Daoy (cell line): Measurements from ENCODE around the gene GNG7. TPM values are rescaled to one million over a fixed set of nuclear protein-coding genes. Genes with fewer than 3 reads are reported as not detected.
"Not testable (repeated sequence)": the region's sequence is repeated elsewhere in the genome, so short reads cannot be mapped to it uniquely, and the experiment has no call there.

ENCODE experiments used
- DNase-seq: peaks from one replicate; pipeline ENCODE4 v3.0.0-alpha.2; 2015; ENCODE audit warnings: low read depth
- total RNA-seq: library from RNA; depleted of rRNA; stranded (reverse); fragments of >200 nt; shearing (Covaris generic); gene quantifications from 2 replicates; pipeline ENCODE4 v1.2.3, GENCODE V29; 2014; rRNA removed

The GNG7 gene
- total RNA-seq, 1 experiment from 2014 or later = 0.23 TPM

DNA sequence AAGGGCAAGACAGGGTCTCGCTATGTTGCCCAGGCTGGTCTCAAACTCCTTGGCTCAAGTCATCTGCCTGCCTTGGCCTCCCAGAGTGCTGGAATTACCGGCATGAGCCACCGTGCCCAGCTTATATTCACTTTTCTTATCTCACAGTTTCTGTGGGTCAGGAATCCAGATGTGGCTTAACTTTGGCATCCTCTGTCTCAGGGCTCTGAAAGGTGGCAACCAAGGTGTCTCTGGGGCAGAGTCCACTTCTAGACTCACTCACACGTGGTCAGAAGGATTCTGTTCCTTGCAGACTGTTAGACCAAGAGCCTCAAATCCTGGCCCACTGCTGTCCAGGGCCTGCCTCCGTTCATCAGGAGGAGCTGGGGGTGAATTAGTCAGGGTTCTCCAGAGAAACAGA lies 238.1 kb downstream of the GNG7 start:
- no peak for DNase-seq

DNA sequence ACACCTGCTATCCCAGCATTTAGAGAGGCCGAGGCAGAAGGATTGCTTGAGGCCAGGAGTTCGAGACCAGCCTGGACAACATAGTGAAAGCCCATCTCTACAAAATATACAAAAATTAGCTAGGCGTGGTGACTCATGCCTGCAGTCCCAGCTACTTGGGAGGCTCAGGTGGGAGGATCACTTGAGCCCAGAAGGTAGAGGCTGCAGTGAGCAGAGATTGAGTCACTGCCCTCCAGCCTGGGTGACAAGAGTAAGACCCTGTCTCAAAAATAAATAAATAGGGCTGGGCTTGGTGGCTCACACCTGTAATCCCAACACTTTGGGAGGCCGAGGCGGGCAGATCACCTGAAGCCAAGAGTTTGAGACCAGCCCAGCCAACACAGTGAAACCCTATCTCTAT lies 238.8 kb downstream of the GNG7 start:
- not testable (repeated sequence) for DNase-seq

DNA sequence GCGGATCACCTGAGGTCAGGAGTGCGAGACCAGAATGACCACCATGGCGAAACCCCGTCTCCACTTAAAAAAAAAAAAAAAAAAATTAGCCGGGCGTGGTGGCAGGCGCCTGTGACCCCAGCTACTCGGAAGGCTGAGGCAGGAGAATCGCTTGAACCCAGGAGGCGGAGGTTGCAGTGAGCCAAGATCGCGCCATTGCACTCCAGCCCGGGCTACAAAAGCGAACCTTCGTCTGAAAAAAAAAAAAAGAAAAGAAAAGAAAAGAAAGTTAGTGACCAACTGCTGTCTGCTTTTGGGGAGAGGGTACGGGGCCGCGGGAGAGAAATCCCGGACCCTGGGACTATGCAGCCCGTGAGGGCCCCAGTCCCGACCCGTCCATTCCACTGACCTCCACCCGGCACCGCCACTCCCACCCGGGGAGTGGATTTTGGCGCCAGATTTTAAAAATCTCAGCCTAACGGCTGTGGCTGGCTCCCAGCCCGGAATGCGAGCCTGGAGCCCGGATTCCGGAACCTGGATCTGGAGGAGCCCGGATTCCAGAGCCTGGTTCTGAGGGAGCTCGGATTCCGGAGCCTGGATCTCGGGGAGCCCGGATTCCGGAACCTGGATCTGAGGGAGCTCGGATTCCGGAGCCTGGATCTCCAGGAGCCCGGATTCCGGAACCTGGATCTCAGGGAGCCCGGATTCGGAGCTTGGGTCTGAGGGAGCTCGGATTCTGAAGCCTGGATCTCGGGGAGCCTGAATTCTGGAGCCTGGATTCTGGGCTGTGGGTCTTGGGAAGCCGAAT lies 239.7 kb downstream of the GNG7 start:
- peak; percentile 96 for DNase-seq

DNA sequence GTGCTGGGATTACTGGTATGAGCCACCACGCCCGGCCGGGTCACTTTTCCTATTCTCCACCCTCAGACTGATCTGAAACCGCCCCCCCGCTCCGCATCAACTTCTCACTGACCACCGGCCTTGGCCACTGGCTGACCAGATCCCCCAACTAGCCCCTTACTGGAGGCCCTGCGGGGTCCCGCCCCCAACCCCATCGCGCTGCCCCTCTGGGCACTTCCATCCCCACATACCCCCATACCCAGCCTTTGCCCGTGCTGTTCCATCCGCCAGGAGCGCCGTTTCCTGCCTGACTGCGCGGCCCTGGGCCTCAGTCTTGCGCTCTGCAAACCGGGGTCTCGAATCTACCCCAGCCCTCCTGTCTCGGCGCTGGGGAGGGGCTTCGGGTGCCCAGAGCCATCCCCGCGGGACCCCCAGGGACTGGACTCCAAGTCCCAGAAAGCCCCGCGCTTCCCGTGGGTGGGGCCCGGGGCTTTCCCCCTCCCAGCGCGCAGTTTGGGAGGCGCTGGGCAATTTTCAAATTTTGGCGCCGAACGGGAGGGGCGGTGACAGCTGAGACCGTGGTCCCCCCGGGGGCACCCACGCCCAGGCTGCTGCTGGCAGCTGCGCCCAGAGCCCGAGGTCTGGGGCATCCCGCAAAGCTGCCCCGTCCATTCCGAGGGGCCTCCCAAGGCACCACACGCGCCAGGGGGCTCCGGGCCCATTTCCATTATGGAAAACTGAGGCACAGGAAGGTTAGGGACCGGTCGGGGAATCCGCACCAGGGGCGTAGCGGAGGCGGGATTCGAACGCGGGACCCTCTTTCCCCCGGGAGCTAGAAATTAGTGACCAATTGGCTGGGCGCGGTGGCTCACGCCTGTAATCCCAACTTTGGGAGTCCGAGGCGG lies 240.5 kb downstream of the GNG7 start:
- DNase-seq = peak; percentile 92

Other genes with a start within 250 kb of the GNG7 start
- gene LMNB2, start 245.7 kb downstream of the GNG7 start, total RNA-seq = 207 and 209 TPM in 2 replicates
- gene GADD45B, start 226.6 kb downstream of the GNG7 start, total RNA-seq = 70.5 and 85.9 TPM in 2 replicates
- 0.63 and 1.5 TPM in 2 replicates for gene DIRAS1, start 18.7 kb upstream of the GNG7 start, total RNA-seq
- gene SLC39A3, start 37.3 kb upstream of the GNG7 start, total RNA-seq = 41.4 and 49.7 TPM in 2 replicates
- 81.5 and 91.2 TPM in 2 replicates for gene SGTA, start 80.6 kb upstream of the GNG7 start, total RNA-seq
- gene THOP1, start 82.8 kb upstream of the GNG7 start, total RNA-seq = 240 and 251 TPM in 2 replicates
- gene ZNF554, start 117.2 kb upstream of the GNG7 start, total RNA-seq = 1.7 and 1.9 TPM in 2 replicates
- 3.4 and 4.3 TPM in 2 replicates for gene ZNF555, start 138.8 kb upstream of the GNG7 start, total RNA-seq
- gene ZNF556, start 164.6 kb upstream of the GNG7 start, total RNA-seq = under 0.01 and 0.09 TPM in 2 replicates
- 5.0 TPM in 2 replicates for gene ZNF57, start 198.2 kb upstream of the GNG7 start, total RNA-seq
- gene ZNF77, start 242.3 kb upstream of the GNG7 start, total RNA-seq = 2.5 and 5.0 TPM in 2 replicates